ENCODE results near the gene RAB18.

DNA sequence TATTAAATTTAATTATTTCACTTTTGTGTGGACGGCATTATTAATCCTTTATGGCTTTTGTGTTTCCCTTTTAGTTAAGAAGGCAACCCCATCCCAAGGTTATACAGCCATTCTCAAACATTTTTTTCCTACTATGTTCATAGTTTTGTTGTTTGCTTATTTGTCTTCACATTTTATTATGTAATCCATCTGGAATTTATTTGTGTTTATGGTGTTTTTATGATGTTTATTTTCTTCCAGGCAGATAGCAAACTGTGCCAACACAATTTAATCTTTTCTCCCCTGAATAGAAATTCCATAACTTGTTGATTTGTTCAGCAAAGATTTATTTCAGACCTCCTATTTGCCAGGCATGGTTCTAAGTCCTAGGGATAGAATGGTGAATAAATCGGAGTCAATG is 42.9 kb downstream of the RAB18 start:
- TF ChIP-seq POLR2A (IDR thresholded peaks at IDR 0.05; ENCODE audit: extremely low read depth, insufficient read length) = no peak
- no peak for TF ChIP-seq CTCF (IDR thresholded peaks at IDR 0.05; ENCODE audit: low read depth, low read length)

Measured in NB4 (cell line).